IMR-90 (cell line): ENCODE data around the gene PLPP7.

ENCODE experiments used
- CTCF ChIP-seq: conservative IDR thresholded peaks from 2 replicates; pipeline ENCODE4 v1.5.1; 2012; ENCODE audit warnings: mild to moderate bottlenecking, low read depth, low read length, improper control_type of control experiment
- MAZ ChIP-seq: IDR thresholded peaks from 2 replicates; pipeline ENCODE4 v1.6.1; 2012; ENCODE audit warnings: low read depth, mild to moderate bottlenecking, low read length, improper control_type of control experiment, moderate library complexity, borderline replicate concordance
- POLR2A ChIP-seq: IDR thresholded peaks from 2 replicates; pipeline ENCODE4 v1.6.1; 2012; ENCODE audit warnings: mild to moderate bottlenecking, low read depth, low read length
- RFX5 ChIP-seq: IDR thresholded peaks from 2 replicates; pipeline ENCODE4 v1.8.0; 2012; ENCODE audit warnings: low read depth, mild to moderate bottlenecking, low read length, moderate library complexity
- SMC3 ChIP-seq: fragments of 150-350 bp; IDR thresholded peaks from 2 replicates; pipeline ENCODE4 v1.6.1; 2016; ENCODE audit warnings: low read depth, mild to moderate bottlenecking, antibody characterized with exemption, low read length, moderate library complexity
- USF2 ChIP-seq: fragments of 150-350 bp; IDR thresholded peaks from 2 replicates; pipeline ENCODE4 v1.6.1; 2017; ENCODE audit warnings: mild to moderate bottlenecking, antibody characterized with exemption, low read length, low read depth

GRCh38 chr9:131276891-131277286 lies 12.6 kb upstream of the PLPP7 start:
- no peak for TF ChIP-seq USF2
- TF ChIP-seq CTCF: no peak
- no peak for TF ChIP-seq POLR2A
- no peak for TF ChIP-seq MAZ
- TF ChIP-seq SMC3: no peak
- TF ChIP-seq RFX5: no peak
